PC-9 (cell line): Measurements from ENCODE around the gene TRIM27.

Experiments
- EZH2 ChIP-seq: fragments of 200-600 bp; sonication (generic); IDR thresholded peaks from 2 replicates; pipeline ENCODE4 v1.8.0; 2017; ENCODE audit warnings: antibody characterized with exemption, low read depth
- TF ChIP-seq, protein P1 (sequence below): fragments of 200-600 bp; sonication (generic); conservative IDR thresholded peaks from 2 replicates; pipeline ENCODE4 v1.6.1; 2017; ENCODE audit warnings: mixed run types, antibody characterized with exemption, mild to moderate bottlenecking, moderate library complexity

DNA sequence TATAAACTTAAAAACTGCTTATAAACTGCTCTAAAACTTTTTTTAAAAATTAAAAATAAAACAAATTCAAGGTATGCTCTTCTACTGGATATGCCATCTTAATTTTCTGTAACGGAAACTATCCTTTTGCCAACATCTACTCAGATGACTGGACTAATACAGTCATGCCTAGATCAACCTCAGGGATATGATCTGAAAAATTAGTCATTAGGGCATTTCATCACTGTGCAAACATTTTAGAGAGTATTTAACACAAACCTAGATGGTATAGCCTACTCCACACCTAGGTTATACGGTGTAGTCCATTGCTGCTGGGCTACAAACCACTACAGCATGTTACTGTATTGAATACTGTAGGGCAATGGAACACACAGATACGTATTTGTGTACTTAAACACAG lies 64.8 kb downstream of the TRIM27 start:
- TF ChIP-seq, protein P1, sequence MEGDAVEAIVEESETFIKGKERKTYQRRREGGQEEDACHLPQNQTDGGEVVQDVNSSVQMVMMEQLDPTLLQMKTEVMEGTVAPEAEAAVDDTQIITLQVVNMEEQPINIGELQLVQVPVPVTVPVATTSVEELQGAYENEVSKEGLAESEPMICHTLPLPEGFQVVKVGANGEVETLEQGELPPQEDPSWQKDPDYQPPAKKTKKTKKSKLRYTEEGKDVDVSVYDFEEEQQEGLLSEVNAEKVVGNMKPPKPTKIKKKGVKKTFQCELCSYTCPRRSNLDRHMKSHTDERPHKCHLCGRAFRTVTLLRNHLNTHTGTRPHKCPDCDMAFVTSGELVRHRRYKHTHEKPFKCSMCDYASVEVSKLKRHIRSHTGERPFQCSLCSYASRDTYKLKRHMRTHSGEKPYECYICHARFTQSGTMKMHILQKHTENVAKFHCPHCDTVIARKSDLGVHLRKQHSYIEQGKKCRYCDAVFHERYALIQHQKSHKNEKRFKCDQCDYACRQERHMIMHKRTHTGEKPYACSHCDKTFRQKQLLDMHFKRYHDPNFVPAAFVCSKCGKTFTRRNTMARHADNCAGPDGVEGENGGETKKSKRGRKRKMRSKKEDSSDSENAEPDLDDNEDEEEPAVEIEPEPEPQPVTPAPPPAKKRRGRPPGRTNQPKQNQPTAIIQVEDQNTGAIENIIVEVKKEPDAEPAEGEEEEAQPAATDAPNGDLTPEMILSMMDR: no peak
- TF ChIP-seq EZH2: no peak
